GM21367 (cell line): ENCODE data around the gene CCDC107.
"Not testable (repeated sequence)": the region's sequence is repeated elsewhere in the genome, so short reads cannot be mapped to it uniquely, and the experiment has no call there.

ENCODE experiments used
- ATAC-seq: cut with Tn5 transposase; IDR thresholded peaks from one replicate; pipeline ENCODE4 v1.9.1; 2021; ENCODE audit not compliant: unreplicated experiment

The CCDC107 gene, protein sequence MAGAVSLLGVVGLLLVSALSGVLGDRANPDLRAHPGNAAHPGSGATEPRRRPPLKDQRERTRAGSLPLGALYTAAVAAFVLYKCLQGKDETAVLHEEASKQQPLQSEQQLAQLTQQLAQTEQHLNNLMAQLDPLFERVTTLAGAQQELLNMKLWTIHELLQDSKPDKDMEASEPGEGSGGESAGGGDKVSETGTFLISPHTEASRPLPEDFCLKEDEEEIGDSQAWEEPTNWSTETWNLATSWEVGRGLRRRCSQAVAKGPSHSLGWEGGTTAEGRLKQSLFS

DNA sequence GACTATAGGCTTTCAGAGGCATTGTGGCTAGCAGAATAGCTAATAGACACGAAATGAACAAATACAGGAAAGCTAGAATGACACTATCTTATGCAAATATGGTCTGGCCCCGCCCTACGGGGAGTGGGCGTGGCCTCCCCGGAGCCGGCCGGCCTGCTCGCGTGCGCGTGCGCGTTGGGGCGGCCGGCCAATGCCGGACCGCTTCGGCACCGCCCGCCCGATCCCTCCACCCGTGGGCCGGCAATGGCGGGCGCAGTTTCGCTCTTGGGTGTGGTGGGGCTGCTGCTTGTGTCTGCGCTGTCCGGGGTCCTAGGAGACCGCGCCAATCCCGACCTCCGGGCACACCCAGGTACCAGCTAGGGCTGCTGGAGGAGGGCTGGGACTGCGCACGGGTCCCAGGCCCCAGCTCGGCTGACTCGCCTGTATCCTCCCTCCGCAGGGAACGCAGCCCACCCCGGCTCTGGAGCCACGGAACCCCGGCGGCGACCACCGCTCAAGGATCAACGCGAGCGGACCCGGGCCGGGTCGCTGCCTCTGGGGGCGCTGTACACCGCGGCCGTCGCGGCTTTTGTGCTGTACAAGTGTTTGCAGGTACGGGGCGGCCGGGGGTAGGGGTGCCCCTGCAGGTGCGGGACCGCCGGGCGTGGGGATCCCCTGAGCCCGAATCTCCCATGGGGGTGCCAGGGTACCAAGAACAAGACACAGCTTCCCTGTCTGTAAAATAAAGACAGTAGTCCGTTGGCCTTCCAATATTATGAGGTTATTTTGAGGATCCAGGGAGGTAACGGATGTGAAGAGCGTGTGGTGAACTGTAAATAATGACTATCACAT is at the start of gene CCDC107:
CCDC107 (plus strand) TSS at position 156 of the 831 bp plus-strand sequence; CDS start at position 244, 88 bp downstream.
- ATAC-seq = peak; percentile 51

DNA sequence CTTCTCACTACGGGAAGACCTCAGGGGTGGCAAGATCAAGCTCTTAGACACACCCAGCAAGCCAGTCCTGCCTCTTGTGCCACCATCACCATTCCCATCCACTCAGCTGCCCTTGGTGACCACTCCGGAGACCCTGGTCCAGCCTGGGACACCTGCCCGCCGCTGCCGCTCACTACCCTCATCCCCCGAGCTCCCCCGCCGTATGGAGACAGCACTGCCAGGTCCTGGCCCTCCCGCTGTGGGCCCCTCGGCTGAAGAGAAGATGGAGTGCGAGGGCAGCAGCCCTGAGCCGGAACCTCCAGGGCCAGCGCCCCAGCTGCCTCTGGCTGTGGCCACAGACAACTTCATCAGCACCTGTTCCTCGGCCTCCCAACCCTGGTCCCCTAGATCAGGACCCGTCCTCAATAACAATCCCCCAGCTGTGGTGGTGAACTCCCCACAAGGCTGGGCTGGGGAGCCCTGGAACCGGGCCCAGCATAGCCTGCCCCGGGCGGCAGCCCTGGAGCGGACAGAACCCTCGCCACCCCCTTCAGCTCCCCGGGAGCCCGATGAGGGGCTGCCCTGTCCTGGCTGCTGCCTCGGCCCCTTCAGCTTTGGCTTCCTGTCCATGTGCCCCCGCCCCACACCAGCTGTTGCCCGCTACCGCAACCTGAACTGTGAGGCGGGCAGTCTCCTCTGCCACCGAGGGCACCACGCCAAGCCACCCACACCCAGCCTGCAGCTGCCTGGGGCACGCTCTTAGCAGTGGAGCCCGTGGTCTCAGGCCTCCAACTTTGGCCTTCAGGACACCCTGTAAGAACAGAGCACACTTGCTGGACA is 48.9 kb upstream of the CCDC107 start:
- ATAC-seq = no peak

DNA sequence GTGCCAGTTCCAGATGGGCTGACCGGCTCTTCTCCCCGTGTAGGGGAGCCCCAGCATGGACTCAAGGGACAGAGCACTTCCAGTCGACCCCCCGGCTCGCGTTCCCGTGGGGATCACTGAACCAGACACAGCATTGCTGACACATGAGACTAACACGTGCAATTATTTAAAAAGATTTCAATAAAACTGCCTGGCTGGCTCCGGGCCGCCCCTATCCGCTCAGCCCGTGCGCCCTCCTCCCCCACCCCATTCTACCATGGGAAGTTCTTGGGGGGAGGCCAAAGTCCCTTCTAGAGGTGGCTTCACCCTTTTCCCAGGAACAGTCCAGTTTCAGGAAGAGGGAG is 48.3 kb upstream of the CCDC107 start:
- no peak for ATAC-seq

DNA sequence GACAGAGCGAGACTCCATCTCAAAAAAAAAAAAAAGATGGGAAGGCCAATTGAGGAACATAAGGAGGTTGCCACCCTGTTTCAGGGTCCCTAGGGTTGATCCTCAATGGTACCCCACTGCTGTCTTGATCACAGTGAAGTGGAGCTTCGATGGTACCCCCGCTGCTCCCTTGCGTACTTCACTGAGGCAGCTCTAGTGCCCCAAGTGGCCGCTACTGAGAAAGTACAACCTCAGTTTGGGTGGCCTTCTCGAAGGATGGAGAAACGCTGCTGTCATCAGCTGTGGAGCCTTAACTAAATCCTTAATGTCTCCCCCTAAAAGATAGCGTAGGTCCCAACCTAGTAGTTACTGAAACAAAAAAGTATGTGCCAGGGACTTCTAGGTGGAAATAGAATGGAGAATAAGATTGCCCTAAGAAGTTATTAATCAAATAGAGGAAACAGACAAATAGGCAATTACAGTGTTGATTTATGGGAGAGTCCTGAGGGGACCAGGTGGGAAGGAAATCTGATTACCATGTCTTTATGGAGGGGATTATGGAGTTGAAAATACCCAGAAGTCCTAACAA is 46.8 kb upstream of the CCDC107 start:
- no peak for ATAC-seq

DNA sequence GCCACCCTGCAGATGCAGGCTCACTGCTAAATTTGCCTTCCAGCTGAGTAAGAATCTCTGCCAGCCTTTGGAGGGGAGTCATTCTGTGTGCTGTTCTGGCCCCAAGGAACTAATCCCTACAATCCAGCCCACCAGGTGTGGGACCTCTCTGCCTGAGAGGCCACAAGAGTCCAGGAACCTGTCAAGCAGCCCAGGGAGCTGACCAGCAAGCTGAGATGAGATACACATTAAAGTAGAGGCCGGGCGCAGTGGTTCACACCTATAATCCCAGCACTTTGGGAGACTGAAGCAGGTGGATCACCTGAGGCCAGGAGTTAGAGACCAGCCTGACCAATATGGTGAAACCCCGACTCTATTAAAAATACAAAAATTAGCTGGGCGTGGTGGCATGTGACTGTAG is 46.0 kb upstream of the CCDC107 start:
- not testable (repeated sequence) for ATAC-seq

DNA sequence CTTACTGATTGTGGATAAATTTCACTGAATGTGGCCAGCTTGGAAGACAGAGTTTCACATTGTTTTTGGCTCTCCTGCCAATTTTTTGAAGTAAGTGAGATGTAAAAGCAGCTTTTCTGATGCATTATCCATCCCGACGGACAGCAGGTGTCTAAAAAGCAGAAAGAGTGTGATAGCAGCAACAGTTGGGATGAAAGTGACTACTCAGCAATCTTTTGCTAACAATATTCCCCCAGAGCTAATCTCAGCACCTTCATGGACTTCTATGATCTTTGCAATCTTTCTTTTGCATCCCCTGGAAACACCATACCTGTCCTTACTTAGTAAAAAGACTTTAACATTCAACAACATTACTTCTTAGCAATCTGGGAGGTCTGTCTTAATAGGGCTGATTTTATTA is 45.2 kb upstream of the CCDC107 start:
- no peak for ATAC-seq

DNA sequence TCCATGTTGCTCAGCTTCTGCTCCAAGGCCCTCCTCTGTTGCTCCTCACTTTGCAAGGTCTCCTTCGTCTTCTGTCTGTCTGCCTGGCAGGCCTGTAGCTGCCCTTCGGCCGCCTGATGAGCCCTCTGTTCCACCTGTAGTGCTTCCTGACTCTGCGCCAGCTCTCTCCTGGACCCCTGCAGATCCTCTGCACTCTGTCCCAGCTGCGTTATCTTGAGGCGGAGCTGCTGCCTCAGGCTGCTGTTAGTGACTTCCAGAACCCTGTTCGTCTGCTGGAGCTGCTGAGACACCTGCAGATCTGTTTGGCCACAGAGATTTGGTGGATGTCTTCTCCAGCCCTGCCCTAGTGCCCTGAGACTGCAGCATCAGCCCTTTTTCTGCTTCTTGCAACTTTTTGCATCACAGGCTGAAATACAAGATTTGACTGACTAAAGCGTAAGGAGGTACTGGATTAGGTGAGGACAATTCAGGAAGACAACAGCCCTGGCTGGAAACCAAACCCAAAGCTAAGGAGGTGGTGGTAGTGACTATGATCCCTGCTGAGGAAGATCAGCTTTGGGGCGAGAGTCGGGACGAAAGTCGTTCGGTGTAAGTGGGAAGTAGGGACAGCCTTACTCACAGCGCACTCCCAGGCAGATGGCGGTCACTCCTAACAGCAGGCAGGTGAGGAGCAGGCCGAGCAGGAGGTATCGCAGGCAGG is 42.0 kb upstream of the CCDC107 start:
- ATAC-seq = no peak

DNA sequence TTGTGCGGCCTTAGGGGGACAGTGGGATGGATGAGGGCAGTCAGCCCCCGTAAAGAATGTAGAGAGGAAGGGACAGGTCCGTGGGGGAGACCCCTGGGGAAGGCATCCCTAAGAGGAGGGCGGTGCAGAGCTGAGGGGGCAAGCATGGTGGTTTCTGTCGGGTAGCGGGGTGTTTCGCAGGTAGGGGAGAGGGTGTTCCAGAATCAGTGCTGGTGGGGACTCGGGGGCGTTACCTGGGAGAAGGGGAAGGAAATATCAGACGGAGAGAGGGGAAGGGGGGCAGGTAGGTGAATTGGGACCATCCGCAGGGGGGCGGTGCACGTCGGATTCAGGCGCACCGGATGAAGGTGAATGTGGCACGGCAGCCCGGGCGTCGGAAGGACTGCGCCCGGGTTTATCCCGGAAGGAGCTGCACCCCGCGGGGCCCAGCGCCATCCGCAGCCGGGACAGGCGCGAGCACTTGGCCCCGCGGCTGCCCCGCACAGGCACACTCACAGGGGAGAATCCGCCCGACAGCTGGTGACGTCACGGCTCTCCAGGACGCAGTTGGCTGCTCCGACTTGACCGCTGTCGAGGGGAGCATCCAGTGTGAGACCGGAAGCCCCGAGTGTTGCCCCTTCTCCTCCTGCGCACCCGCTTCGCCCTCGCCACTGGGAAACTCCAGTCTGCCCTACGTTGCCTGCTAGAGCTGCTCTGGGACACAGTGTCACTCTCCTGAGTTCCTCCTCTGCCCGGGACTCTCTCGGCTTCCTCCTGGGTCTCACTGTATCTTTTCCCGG is 41.2 kb upstream of the CCDC107 start:
- no peak for ATAC-seq

DNA sequence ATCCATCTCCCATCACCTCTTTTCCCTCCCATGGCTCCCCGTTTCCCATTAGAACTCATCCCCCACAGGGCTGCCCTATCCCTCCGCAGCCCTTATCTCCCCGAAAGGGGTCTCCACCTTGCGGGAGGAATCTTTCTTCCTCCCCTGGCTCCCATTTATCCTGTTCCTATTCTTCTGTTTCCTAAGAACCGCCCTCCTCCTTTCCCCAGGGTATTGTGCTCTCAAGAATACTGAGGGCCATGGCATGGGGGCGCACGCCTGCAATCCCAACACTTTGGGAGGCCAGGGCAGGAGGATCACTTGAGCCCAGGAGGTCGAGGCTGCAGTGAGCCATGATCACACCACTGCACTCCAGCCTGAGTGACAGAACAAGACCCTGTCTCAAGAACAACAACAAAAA is 40.5 kb upstream of the CCDC107 start:
- no peak for ATAC-seq

DNA sequence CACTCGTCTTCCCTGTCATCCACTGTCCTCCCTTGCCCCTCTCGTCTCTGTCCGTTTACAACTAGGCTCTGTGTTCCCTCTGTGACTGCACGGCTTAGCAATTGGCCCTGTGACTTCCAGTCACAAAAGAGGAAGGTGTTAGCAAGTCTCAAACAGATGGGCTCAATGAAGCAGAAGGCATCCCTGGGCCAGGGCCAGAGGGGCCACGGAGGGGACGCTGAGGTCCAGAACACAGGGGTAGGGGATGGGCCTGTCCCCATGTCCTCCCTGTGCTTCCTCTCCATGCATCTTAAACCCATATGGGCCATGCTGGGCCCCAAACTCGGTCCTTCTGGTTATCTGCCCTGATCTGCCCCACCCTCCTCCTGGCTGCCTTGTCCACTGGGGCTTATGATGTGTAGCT is 39.8 kb upstream of the CCDC107 start, which contains the start of gene CD72:
CD72 (minus strand) TSS at position 89 of the 403 bp plus-strand sequence. CDS start 110 bp downstream, outside the sequence.
- no peak for ATAC-seq

DNA sequence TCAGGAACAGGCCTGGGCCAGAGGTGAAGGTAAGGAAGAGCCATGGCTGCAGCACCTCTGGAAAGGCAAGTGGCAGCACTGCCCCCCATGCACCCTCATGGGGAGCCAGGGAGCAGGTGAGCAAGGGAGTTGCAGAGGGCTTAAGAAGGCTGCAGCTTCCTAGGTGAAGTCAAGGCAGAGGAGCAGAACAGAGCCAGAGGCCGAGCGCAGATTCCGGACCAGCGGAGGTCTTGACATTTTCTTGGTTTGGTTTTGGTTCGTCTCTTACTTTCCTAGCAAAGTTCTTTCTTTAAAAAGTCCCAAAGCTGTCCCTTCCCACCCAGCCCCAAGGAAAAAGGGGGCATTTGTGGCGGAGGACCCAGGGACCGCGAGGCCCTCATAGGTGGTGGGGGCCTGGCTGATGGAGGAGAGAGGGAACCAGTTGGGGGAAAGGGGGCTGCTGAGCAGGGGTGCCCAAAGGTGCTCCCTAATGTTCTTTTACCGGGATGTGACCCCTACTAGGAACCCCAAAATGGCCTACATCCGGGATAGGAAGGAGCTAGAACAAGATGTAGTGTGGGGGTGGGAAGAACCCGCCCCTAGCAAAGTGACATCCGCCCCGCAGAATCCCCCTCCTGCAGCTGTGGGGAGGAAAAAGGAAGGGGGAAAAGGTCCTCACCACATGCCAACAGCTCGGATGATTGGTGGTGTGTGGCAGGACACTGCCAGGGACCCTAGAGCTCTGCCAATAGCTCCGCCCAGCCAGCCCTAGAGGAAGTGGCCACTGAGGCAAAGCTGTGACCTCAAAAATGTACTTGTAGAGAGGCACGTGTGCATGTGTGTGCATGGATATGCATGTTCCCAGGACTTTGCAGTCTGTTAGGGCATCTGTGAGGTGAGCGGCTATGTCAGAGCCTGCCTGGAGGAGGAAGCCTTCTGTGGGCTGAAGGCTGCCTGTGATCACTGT is 39.0 kb upstream of the CCDC107 start:
- ATAC-seq = peak; percentile 35

DNA sequence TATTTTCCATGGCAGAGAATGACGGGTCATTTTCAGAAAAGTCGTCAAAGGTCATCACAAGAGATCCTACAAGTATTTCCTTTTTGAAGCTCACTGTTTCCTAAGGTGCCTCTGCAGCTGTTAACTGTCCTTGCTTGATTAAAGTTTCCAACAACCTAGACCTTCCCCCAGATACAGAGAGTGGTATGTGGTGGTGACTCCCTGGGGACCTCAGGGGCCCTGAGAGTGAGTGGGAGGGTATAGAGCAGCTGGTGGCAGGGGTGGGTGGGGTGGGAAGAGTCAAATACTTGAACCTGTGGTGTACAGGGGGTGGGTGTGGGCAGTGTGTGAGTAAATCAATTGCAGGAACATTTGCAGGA is 38.3 kb upstream of the CCDC107 start:
- ATAC-seq = peak; percentile 43

DNA sequence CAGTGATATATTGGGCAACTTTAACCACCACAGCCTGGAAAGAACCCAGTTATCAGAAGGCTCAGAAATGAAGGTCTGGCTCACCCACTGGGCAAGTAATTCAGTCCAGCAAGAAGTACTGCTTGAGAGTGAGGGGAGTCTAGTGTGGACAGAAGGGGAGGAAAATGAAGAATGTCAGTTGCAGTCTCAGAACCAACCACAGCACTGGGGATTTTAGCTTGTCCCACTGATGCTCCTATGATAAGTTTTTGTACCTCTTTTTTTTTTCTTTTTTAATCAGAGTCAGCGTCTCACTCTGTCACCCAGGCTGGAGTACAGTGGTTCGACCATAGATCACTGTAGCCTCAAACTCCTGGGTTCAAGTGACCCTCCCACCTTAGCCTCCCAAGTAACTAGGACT is 30.5 kb upstream of the CCDC107 start:
- ATAC-seq = no peak

DNA sequence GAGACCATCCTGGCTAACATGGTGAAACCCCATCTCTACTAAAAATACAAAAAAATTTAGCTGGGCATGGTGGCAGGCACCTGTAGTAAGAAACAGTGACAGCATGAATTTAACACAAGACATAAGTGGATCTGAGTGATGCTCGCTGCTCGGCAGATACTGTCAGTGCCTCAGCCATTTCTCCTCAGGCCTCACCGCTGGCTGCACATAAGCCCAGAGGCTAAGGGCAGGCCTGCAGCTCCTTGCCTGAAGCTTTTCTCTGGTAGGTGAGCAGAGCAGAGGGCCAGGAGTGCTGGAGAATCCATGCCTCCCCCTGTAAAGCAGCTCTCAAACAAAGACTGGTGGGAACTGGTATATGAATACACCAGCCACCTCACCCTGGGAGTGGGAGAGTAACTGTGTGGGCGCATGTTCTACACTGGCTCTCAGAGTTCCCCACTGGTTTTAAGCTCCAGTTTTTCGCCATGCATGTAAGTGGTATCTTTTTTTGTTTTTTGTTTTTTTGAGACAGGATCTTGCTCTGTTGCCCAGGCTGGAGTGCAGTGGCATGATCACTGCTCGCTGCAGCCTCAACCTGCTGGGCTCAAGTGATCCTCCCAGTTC is 29.6 kb upstream of the CCDC107 start:
- no peak for ATAC-seq

DNA sequence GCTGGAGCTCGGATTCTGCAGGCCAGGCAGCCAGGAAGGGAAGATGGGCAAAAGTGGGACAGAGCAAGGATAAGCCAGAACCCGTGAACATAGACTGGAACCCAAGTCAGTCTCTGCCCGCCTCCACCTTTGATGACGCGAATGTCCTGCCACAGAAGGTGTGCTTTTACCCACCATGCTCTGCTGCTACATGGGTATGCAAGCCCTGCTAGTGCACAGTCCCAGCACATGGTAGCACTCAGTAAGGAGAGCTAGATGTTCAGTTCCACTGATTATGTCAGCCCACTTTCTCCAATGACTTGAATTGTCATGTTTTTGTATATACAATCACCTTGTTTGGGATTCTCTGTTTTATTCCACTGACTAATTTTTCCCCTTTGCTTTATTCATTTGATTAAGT is 28.5 kb upstream of the CCDC107 start:
- no peak for ATAC-seq

DNA sequence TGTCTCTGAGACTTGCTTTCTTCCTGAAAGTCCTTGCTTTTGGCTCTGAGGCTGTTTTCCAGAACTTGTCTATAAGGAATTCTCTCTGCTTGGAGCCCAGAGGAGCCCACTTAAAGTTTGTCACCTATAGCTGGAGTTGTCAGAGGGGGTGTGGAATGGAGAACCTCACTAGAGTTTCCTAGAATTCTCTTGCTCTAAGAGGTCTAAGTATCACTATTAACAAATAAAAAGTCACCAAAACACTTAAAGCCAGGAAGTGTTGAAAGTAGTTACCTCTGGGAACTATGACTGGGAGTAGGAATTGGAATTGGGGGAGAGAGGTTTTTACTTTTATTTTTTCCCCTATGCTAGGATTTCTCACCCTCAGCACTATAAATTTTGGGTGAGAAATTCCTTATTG is 22.4 kb upstream of the CCDC107 start:
- no peak for ATAC-seq

DNA sequence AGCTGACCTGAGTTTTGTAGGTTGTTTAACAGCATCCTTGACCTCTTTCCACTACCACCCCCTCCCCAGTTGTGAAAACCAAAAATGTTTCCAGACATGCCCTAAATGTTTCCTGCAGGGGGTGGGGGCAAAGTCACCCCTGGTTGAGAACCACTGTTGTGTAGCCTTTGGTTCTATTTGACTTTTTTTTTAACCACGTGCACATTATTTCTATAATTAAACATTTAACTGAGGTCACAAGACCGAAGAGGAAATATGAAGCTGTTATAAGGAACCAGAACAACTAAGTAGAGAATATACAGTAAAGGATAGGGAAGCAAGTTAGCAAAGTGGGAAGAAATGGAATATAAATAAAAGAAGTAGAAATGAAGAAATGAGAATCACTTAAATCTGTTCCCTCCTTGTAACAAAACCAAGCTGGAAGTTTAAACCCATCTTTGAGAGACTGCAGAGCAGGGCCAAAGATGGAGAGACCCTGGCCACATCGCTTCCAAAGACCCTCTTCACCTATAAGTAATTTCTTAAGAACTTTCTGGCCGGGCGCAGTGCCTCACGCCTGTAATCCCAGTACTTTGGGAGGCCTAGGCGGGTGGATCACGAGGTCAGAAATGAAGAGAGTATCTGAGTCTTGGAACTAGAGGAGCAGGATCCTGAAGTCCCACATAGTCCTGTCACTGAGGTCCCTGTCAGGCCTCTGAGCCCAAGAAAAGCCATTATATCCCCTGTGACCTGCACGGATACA is 21.8 kb upstream of the CCDC107 start:
- ATAC-seq = no peak

DNA sequence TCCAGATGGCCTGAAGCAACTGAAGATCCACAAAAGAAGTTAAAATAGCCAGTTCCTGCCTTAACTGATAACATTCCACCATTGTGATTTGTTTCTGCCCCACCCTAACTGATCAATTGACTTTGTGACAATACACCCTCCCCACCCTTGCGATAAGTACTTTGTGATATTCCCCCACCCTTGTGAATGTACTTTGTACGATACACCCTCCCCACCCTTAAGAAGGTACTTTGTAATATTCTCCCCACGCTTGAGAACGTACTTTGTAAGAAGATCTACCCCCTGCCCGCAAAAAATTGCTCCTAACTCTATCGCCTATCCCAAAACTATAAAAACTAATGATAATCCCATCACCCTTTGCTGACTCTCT is 21.2 kb upstream of the CCDC107 start:
- not testable (repeated sequence) for ATAC-seq
